K562 treated with DMSO at 1 percent for 12 hours (cell line): Measurements from ENCODE around the gene ZNF26. TPM values are rescaled to one million over a fixed set of nuclear protein-coding genes. Genes with fewer than 3 reads are reported as not detected.

Source experiments
- total RNA-seq: library from RNA; unstranded; fragments of 300-600 nt; gene quantifications from 2 replicates; pipeline ENCODE4 v1.2.3, GENCODE V29; 2022; ENCODE audit not compliant: insufficient read depth

ZNF26 gene, protein sequence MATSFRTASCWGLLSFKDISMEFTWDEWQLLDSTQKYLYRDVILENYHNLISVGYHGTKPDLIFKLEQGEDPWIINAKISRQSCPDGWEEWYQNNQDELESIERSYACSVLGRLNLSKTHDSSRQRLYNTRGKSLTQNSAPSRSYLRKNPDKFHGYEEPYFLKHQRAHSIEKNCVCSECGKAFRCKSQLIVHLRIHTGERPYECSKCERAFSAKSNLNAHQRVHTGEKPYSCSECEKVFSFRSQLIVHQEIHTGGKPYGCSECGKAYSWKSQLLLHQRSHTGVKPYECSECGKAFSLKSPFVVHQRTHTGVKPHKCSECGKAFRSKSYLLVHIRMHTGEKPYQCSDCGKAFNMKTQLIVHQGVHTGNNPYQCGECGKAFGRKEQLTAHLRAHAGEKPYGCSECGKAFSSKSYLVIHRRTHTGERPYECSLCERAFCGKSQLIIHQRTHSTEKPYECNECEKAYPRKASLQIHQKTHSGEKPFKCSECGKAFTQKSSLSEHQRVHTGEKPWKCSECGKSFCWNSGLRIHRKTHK
- total RNA-seq: 5.1 and 8.6 TPM in 2 replicates

DNA sequence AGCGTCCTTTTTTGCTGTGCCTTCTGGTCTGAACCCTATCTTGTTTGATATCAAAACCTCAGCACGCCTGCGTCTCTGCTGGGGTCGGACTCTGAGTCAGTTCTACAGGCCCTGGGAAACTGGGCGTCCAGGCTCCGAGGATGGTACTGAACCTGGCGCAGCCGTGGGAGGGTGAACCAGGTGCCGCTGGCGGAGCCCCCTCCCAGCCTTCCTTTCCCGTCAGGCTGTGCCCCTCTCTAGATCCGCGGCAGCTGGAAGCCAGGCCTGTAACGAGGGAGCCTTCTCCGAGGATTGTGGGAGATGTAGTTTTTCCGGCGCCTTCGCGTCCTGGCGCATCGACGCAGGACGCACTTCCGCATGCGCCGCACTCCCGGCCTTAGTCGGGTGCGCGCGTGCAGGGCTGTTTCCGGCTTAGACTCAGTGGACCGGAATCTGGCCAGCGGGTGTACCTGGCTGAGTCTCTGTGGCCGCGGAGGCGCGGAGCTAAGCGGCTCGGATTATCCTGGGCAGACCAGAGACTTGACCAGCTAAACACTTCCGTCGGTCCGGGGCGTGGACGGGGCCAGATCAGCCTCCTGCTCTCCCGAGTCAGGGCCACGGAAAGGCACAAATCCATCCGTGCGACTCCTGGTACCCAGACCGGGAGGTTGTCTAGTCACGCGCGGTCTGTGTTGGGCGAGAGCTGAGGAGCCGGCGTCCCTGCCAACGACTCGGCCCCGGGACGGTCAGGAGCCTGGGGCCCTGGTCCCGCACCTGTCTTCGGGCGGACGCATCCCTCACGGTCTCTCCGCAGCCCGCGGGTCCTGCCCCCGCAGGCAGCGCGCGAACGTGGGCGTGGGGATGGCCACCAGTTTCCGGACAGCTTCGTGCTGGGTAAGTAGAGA is at the start of gene ZNF26:
TSS of gene ZNF26 (plus strand) at position 367 of the 884 bp plus-strand sequence. CDS start at position 841, 474 bp downstream.

DNA sequence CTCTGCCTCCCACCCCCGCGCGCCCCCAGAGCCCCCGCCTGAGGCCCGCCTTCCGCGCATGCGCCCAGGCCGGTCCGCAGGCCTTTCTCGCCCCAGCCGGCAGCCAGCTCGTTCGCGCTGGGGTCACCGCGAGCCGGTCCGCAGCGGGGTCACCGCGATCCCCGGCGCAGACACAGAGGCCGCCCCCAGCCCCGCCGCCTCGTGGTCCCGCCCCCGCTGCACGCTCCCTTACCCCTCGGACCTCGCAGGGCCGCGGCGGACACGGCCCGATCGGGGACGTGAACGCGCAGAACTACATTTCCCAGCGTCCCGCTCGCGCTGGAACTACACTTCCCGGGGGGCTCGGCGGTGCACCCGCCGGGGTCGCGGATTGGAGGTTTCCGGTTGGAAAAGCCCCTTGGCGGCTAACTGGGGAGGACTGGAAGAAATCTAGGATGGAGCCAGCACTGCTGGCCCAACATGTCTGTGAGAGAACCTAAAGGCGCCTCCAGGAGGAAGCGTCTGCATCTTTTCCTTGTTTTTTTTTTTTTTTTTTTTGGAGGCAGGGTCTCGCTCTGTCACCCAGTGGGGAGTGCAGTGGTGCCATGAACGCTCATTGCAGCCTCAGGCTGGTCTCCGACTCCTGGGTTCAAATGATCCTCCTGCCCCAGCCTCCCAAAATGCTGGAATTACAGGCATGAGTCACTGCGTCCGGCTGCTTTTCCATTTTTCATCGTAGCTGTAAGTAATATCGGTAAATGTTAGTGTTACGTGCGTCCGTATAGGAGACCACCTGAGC is 30.0 kb upstream of the ZNF26 start, which contains the start of gene ZNF605:
TSS of gene ZNF605 (minus strand) at position 296 of the 778 bp plus-strand sequence. CDS start 10,671 bp downstream, outside the sequence.

DNA sequence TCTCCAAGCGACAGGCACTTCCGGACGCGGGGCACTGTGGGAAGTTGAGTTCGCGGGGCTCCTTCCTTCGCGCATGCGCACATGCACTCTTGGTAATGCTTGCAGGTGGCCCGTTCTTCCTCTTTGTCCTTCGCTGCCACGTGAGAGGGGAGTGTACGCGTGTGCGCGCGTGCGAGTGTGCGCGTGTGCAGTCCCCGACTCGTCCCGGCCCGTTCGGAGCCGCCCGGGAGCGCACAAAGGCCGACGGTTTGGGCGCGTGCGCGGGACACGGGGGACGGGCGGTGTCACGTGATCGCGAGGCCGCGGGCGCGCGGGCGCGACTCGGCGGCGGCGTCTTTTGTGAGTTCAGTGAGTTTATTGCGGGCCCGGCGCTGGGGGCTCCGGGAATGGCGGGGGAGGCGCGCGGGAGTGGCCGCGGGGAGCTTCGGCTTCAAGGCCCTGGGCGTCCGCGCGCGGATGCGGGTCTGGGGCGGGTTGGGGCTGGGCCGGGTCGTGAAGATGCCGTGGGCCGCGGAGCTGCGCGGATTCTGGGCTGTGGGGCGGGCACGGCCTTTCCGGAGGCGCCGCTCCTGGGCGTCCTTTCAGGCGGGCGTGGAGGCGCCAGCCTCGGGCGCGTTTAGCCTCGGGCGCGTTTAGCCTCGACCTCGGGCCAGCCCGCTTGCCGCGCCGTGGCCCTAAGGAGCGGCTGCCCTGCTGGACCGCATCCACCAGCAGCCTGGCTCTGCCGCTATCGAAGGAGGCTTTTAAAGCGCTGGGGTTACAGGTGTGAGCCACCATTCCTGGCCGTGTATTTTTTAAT is 51.2 kb downstream of the ZNF26 start, which contains the start of gene ZNF84:
TSS of gene ZNF84 (plus strand) at position 303 of the 799 bp plus-strand sequence. CDS start 3,959 bp downstream, outside the sequence.

Other genes with a start within 250 kb of the ZNF26 start
- gene ANKLE2, start 224.5 kb upstream of the ZNF26 start, total RNA-seq: 23.1 and 50.8 TPM in 2 replicates
- 8.9 and 24.8 TPM in 2 replicates for gene GOLGA3, start 157.5 kb upstream of the ZNF26 start, total RNA-seq
- 21.5 and 34.6 TPM in 2 replicates for gene CHFR, start 98.8 kb upstream of the ZNF26 start, total RNA-seq
- gene ZNF605, start 30.1 kb upstream of the ZNF26 start, total RNA-seq: 0.33 and 0.89 TPM in 2 replicates
- 4.6 and 14.5 TPM in 2 replicates for gene ZNF84, start 51.1 kb downstream of the ZNF26 start, total RNA-seq
- 2.3 and 7.4 TPM in 2 replicates for gene ZNF140, start 94.6 kb downstream of the ZNF26 start, total RNA-seq
- gene ZNF891, start 143.9 kb downstream of the ZNF26 start, total RNA-seq: 0.79 TPM in 1 of 2 replicates, not detected in the other
- 0.85 and 7.1 TPM in 2 replicates for gene ZNF10, start 144.3 kb downstream of the ZNF26 start, total RNA-seq
- 3.6 and 4.7 TPM in 2 replicates for gene ZNF268, start 195.1 kb downstream of the ZNF26 start, total RNA-seq
- gene ANHX, start 249.5 kb downstream of the ZNF26 start, total RNA-seq: not detected in 2 replicates